CD4-positive, alpha-beta T cell treated with Interleukin-6 at 100 ng/mL for 8 hours (primary cell): ENCODE results near the gene KREMEN1.
"Not testable (repeated sequence)": the region's sequence is repeated elsewhere in the genome, so short reads cannot be mapped to it uniquely, and the experiment has no call there.

Source experiments
- DNase-seq: peaks from one replicate; pipeline ENCODE4 v3.0.0-alpha.2; 2020; ENCODE audit warnings: mixed read lengths, low spot score

Gene KREMEN1

GRCh38 chr22:29079218-29079901 is 6.5 kb downstream of the KREMEN1 start:
- no peak for DNase-seq

GRCh38 chr22:29080106-29080975 is 7.5 kb downstream of the KREMEN1 start:
- no peak for DNase-seq

- DNase-seq = no peak
Observed at GRCh38 chr22:29081517-29082236, 8.8 kb downstream of the KREMEN1 start.

GRCh38 chr22:29082826-29083545 is 10.2 kb downstream of the KREMEN1 start:
- DNase-seq = no peak

- DNase-seq = not testable (repeated sequence)
Observed at GRCh38 chr22:29083576-29083932, 10.7 kb downstream of the KREMEN1 start.

- DNase-seq = no peak
Observed at GRCh38 chr22:29083933-29084591, 11.2 kb downstream of the KREMEN1 start.

- no peak for DNase-seq
Observed at GRCh38 chr22:29087012-29087411, 14.2 kb downstream of the KREMEN1 start.

- DNase-seq = no peak
Observed at GRCh38 chr22:29088809-29089208, 16.0 kb downstream of the KREMEN1 start.

- no peak for DNase-seq
Observed at GRCh38 chr22:29089507-29089906, 16.7 kb downstream of the KREMEN1 start.

GRCh38 chr22:29090039-29090438 is 17.2 kb downstream of the KREMEN1 start:
- DNase-seq = no peak

- DNase-seq = no peak
Observed at GRCh38 chr22:29092243-29092642, 19.4 kb downstream of the KREMEN1 start.

GRCh38 chr22:29093030-29093429 is 20.2 kb downstream of the KREMEN1 start:
- no peak for DNase-seq

- DNase-seq = no peak
Observed at GRCh38 chr22:29093501-29094300, 20.9 kb downstream of the KREMEN1 start.

GRCh38 chr22:29095459-29095858 is 22.6 kb downstream of the KREMEN1 start:
- no peak for DNase-seq

- DNase-seq = no peak
Observed at GRCh38 chr22:29096736-29097669, 24.2 kb downstream of the KREMEN1 start.

GRCh38 chr22:29098296-29098695 is 25.5 kb downstream of the KREMEN1 start:
- DNase-seq = no peak

- DNase-seq = no peak
Observed at GRCh38 chr22:29102300-29102699, 29.5 kb downstream of the KREMEN1 start.

- DNase-seq = no peak
Observed at GRCh38 chr22:29103121-29103520, 30.3 kb downstream of the KREMEN1 start.

GRCh38 chr22:29105468-29105867 is 32.6 kb downstream of the KREMEN1 start:
- DNase-seq = no peak

GRCh38 chr22:29106839-29107238 is 34.0 kb downstream of the KREMEN1 start:
- DNase-seq = no peak
